ENCODE measurements around the gene SRPX2.

SRPX2 gene

DNA sequence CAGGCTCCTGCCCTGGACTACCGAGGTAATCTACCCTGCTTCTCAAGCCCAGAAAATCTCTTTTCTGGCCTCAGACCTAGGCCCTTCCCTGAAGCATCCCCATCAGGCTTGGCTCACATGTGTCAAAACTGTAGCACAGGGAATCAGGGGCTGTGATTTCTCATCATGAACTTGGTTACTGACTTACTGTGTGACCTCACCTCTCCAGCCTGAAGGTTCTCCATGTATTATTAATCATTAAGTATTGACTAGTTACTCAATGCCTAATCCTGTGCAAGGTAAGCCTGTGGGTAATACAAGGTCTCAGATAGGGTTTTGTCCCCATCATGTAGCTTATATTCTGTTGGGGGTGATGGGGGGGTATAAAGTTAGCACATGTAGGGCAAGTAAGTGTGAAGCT lies 6.8 kb downstream of the SRPX2 start:
- no peak for DNase-seq (ENCODE audit: low spot score)

- no peak for DNase-seq (ENCODE audit: low spot score)
Observed at GRCh38 chrX:100652266-100652665, 8.3 kb downstream of the SRPX2 start.

- DNase-seq (ENCODE audit: low spot score): no peak
Observed at GRCh38 chrX:100654261-100654660, 10.3 kb downstream of the SRPX2 start.

DNA sequence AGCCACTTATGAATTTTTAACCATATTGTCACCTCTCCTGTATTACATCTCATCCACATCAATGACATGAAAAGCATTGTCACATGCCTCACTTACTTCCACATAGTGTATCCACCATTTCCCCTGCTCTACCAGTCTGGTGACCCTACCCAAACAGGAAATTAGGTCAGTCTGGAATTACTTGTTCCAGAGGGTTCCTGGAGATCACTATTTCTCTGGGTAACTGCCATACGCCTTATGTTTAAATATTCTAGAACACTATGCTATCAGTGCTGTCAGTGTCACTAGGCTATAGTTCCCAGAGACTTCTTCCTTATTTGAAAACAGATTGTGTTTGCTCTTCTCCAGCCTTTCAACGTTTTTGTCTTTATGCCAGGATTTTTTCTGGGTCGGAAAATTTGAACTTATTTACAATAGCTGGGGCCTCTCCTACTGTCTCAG lies 15.0 kb downstream of the SRPX2 start:
- no peak for DNase-seq (ENCODE audit: low spot score)

GRCh38 chrX:100659431-100660137 lies 15.6 kb downstream of the SRPX2 start:
- no peak for DNase-seq (ENCODE audit: low spot score)

GRCh38 chrX:100662170-100662569 lies 18.2 kb downstream of the SRPX2 start:
- DNase-seq (ENCODE audit: low spot score): no peak

- DNase-seq (ENCODE audit: low spot score): no peak
Observed at GRCh38 chrX:100662796-100663195, 18.8 kb downstream of the SRPX2 start.

DNA sequence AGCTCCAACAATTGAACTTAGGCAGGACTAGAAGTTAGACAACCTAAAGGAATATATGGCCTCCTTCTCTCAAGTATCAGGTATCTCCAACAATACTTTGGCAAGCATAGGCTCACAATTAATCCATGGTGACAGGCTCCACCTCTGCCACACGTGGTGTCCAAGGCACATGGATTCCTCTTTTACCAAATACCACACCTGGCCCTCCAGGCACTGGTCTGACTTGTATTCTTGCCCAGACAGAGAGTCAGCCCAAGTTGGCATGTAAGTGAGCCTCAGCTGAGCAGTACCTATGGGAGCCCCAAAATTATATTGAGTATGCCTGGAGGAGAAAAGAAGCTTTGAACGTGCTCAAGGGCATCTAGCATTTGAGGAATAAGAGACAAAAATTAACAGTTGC lies 19.6 kb downstream of the SRPX2 start:
- DNase-seq (ENCODE audit: low spot score): no peak

DNA sequence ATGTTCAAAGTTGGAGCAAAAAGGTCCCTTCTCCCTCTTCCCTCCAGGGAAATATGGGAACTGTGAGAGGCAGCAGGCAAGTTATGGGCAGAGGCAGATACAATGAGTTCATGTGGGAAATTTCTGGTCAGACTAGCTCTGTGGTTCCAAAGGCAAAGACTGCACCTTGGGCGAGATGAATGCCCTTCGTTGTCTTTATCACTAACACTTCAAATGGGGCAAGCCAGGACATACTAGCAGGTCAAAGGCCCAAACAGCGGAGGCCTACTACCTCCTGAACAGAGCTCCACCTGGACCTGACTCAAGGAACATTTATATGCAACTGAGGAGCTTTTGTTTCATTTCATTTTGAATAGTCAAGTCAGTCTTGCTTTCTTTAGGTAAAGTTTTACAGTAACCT lies 29.0 kb downstream of the SRPX2 start:
- DNase-seq (ENCODE audit: low spot score): no peak

DNA sequence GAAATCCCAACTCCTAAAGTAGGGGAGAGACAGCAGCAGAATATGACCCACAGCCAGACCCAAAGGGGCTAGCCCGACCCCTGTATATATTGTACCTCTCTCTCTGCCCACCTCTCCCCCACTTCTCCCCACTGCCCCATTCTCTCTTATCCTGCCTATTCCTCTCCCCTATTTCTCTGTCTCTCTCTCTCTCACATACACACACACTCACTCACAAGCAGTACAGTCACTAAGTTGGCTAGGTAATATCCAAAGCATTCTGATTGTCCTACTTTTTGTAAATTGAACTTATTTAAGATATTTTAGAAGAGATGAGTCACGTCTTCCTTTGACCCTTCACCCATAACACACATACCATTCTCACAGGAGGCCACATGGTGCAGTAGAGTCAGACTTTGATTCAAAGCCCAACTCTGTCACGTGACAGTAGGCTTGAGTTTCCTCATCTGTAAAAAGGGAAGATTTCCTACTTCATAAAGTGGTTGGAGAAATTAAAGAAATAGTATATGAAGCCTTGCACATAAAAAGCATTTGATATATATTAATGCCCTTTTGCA lies 29.5 kb downstream of the SRPX2 start:
- no peak for DNase-seq (ENCODE audit: low spot score)

DNA sequence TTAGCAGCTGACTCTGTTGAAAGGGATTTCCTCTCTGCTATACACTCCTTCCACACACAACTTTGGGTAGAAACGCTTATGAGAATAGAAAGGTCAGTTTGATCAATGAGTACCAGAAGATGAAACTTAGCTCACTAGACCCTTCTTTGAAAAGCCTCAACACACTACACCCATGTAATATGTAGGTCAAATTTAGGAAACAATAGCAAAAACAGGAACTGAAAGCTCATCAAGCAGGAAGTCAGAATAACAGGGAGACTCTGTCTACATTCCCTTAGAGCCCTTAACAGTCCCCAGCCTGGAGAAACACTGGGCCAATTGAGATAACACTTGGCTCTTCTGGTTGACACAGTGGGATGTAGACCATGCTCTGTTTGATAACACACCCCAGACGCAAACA lies 30.7 kb downstream of the SRPX2 start:
- no peak for DNase-seq (ENCODE audit: low spot score)

GRCh38 chrX:100677611-100678181 lies 33.7 kb downstream of the SRPX2 start:
- no peak for DNase-seq (ENCODE audit: low spot score)

DNA sequence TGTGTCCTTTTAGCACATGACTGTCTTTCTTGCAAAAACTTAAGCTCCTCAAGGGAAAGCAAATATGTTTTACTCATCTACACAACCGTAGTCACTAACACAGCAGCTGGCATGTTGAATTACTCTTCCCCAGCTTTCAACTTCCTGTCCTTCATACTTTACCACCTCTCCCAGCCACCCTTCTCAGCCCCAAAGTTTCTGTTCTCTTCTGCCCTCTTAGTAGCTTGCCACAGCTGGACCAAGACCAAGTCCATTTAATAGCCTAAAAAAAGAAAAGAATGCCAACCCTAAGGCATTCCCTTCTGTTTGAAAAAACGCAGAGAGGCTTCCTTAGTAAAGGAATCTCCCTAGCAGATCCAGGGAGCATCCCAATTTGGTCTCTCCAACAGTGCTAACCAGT lies 36.8 kb downstream of the SRPX2 start:
- no peak for DNase-seq (ENCODE audit: low spot score)

- DNase-seq (ENCODE audit: low spot score): no peak
Observed at GRCh38 chrX:100681599-100681998, 37.6 kb downstream of the SRPX2 start.

DNA sequence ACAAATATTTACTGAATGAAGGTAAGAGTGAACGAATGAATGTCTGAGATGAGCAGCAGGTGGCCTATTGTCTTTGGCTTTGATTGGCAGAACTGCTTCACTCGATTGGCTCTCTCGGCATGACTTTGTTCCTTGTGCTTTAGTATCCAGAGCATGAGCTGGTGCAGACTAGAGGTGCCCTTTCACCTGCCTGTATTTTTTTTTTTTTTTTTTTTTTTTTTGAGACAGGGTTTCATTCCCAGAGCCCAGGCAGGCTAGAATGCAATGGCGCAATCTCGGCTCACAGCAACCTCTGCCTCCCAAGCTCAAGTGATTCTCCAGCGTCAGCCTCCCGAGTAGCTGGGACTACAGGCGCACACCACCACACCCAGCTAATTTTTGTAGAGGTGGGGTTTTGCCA lies 38.9 kb downstream of the SRPX2 start:
- no peak for DNase-seq (ENCODE audit: low spot score)

DNA sequence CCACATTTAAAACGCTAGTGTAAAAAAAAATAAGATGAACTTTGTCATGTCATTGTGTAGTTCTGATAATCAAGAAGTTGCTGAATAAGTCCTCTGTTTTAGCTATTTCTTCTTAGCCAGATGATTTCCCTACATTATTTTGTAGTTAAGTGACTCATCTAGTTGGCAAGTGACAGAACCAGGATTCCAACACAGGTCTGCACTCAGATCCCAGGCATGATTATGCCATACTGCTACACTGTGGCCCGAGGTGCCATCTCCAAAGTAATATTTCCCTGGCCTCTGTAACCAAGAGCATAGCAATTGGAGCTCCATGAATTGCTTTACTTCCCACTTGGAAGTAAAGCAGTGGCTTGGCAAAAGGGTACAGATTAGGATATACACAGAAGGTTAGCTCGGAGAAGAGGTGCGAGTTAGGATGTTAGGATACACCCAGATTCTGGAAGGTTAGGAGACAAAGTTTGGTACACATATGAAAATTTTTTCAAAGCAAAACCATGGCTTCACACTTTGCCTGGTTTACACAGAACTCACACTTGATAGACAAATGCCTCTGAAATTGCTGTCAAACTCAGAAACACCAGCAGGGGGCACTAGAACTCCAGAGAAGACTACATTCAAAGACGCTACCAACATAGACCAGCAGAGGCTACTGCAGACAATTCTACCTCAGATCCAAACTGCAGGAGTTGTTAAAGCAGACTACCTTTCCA lies 41.4 kb downstream of the SRPX2 start:
- peak; percentile 78 for DNase-seq (ENCODE audit: low spot score)

DNA sequence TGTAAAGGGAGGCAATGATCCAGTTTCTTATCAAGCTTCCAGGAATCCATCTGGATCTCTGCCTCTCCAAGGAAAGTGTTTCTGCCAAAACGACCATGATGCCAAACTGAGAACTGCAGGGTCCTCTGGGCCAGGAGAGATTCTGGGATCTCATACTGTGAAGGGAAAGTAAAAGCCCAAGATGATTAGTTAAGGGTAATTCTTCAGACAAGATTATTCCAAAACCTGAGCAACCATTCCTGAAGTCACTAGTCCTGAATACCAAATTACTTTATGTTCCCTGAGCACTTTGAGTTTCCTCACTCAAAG lies 42.0 kb downstream of the SRPX2 start:
- no peak for DNase-seq (ENCODE audit: low spot score)

- DNase-seq (ENCODE audit: low spot score): no peak
Observed at GRCh38 chrX:100687128-100687527, 43.1 kb downstream of the SRPX2 start.

GRCh38 chrX:100687546-100687945 lies 43.5 kb downstream of the SRPX2 start:
- DNase-seq (ENCODE audit: low spot score): no peak

DNA sequence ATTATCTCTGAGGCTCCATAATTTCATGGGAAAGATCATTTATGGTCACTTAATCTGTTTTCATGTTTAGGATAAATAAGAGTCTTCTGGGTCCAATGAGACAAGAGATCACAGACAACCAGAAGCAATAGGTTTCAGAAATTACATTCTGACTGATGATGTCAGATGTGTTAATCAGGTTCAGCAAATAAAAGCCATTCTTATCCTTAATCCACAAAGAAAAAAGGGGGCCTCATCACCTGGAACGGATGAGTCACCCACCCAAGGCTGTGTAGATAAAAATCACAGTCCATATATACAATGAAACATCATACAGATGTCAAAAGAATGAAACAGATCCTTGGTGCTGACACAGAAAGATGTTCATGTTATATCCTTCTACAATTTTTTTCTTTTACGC lies 51.3 kb downstream of the SRPX2 start:
- no peak for DNase-seq (ENCODE audit: low spot score)

GRCh38 chrX:100695991-100696390 lies 52.0 kb downstream of the SRPX2 start:
- no peak for DNase-seq (ENCODE audit: low spot score)

DNA sequence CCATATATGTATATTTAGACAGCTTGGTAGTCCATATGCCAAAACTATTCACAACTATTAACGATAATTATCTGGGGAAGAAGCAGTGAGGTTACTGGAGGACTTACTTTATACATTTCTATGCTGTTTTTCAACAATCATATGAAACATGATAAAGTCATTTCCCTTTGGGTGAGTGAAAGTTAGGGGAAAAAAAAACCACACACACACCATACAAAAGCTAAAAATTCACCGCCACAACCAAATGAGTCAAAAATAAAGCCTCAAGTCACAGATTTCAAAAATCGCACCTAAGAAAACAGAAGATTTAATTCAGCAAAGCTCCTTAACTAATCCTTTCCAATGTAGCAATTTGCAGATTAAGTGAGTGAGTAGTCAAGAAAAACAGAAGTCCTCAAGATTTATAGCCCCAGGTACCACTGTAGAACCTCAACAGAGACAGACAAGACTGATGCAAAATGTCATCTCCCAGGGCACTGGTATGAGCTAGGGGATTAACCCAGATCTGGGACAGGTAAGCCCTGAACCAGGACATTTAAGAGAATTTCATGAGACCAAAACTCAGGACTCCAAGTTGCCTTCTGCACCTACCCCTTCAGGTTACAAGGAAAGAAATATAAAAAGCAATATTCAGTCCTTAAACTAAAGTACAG lies 52.8 kb downstream of the SRPX2 start:
- DNase-seq (ENCODE audit: low spot score): no peak

DNA sequence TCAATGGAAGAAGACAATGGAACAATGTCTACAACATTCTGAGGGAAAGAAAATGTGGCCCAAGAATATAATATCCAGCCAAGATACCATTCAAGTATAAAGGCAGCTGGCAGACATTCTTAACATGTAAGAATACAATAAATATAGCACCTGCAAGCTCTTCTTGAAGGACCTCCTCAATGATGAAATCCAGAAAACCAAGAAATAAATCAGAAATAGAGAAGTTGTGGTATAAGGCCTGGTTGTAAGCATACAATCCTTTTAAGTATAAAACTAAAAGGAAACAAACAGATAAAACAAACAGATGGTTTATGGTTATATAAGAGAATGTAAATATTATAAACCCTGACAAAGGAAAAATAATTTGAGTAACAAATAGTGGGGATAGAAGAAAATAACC lies 54.6 kb downstream of the SRPX2 start:
- DNase-seq (ENCODE audit: low spot score): no peak
